Mononuclear cell (primary cell): ENCODE results near the gene LYZL2. TPM values are rescaled to one million over a fixed set of nuclear protein-coding genes. Genes with fewer than 3 reads are reported as not detected.
"Not testable (repeated sequence)": the region's sequence is repeated elsewhere in the genome, so short reads cannot be mapped to it uniquely, and the experiment has no call there.

ENCODE experiments used
- H3K27me3 ChIP-seq: 2 replicates; pipeline ENCODE4 v1.6.0; 2011; ENCODE audit warnings: low read length, control low read depth; ENCODE audit not compliant: insufficient read depth
- H3K4me1 ChIP-seq: 2 replicates; pipeline ENCODE4 v1.5.1; 2011; ENCODE audit warnings: mild to moderate bottlenecking, low read length, control low read depth; ENCODE audit not compliant: insufficient read depth
- H3K4me3 ChIP-seq: 2 replicates; pipeline ENCODE4 v1.5.1; 2011; ENCODE audit warnings: mild to moderate bottlenecking, low read length, moderate library complexity
- H3K9me3 ChIP-seq: 2 replicates; pipeline ENCODE4 v1.5.1; 2011; ENCODE audit warnings: low read depth, mild to moderate bottlenecking, control low read depth, low read length
- total RNA-seq: library from RNA; depleted of rRNA; stranded (reverse); fragments of >200 nt; gene quantifications from one replicate; pipeline ENCODE4 v1.2.3, GENCODE V29; 2012

LYZL2 gene
- total RNA-seq, 1 donor = not detected

DNA sequence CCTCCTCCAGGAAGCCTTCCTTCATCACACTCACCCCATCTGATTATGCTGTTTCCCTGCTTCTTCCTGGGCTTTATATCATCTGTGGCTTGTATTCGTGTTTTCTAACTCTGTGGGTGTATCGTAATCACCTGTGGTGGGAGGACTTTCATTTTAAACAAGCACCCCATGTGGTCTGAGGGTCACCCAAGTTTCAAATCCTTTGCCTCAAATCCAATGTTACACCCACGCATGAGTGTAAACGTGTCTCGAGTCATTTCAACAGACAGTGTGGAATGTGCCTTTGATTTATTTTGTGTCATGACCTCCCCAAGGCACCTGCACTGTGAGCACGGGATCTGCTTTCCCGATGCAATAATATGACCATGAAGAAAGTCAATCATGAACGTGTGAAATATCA lies 17.5 kb upstream of the LYZL2 start:
- H3K27me3 ChIP-seq = peaks cover 8% of the 10 kb centered on the region
- H3K4me1 ChIP-seq = no peaks in the 10 kb centered on the region
- H3K4me3 ChIP-seq = no peak overlapping the region
- no peaks in the 10 kb centered on the region for H3K9me3 ChIP-seq

DNA sequence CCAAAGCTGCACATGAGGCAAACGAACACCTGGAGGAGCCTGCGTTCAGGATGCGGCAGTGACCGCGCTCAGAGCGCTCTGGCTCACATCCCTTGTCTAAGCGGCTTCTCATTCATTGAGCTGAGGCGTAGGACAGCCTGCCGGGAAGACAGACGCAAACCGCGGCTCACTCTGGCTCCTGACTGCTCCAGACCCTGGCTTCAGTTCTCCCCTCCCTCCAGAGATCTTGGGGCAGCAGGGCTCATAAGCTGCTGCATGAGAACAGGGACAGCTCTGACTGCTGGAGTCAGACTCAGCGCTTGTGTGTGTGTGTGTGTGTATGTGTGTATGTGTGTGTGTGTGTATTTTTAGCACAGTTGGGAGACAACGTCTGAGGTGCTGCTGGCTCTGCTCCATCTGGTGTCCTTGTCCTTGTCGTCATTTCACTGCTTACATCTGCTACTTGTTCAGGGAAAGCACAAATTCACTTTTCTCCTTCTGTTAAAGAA lies 15.8 kb upstream of the LYZL2 start:
- Histone ChIP-seq H3K9me3 (no peaks in the 10 kb centered on the region), H3K4me1 (no peaks in the 10 kb centered on the region), H3K4me3 (no peak overlapping the region), H3K27me3 (peaks cover 8% of the 10 kb centered on the region)

DNA sequence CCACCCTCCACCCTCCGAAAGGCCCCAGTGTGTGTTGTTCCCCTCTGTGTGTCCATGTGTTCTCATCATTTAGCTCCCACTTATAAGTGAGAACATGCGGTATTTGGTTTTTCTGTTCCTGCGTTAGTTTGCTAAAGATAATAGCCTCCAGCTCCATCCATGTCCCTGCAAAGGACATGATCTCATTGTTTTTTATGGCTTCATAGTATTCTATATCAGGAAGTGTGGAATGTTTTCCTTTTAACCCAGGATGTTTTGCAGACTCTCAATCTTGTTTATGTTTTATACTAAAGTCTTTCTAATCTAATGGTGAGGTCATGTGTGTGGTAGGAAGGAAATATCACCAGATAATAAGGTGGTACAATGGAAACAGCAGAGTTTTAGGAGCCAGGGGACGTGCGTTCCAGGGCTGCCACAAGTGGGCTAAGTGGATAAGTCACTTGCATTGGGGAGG lies 14.9 kb upstream of the LYZL2 start:
- H3K27me3 ChIP-seq, H3K9me3 ChIP-seq, H3K4me1 ChIP-seq, H3K4me3 ChIP-seq: not testable (repeated sequence)

DNA sequence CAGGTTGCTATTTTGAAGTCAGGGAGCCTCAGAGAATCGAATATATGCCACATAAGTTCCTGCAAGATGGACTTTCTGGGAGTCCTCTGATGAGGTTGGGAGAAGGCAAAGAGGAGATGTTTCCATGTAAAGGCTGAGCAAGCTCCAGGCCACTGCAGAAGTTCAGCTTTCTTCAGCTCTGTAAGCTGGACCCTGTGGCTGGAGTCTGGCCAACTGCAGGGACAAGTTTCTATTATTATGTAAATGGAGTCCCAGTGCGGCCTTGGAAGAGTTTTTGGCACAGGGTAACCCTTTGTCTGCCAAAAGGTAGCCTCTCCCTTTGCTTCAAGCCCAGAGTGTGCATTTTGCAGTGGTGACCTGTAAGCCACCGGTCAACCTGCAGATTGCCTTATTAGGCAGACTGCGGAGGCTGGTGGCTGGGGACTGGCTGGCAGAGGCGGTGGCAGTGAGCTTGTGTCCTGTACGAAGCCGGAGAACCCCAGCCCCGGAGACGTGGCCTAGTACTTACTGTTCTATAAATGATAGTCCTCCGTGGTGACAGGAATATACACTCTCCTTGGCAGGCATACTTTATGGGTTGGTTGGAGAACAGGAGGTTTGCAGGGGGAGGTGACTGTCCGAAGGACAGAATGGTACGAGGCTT lies 14.1 kb upstream of the LYZL2 start:
- H3K4me3 ChIP-seq, H3K27me3 ChIP-seq, H3K4me1 ChIP-seq, H3K9me3 ChIP-seq: not testable (repeated sequence)

DNA sequence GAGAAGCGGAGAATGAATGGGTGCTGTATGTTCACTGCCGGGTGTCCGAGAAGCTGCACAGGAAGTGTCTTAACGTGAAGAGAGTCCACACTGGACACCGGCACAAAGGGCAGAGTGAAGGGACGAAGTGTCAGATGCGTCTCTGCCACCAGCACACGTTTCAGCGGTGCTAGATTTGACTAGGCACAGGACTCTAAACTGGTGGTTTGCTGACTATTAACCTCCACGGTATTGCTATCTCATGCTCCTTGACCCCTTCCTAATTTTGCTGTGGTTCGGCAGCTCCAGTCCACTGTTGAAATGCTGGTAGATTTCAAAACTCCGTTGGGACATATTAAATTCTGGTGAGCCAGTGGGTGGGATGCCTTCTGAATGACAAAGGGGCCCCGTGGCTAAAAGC lies 13.3 kb upstream of the LYZL2 start:
- H3K4me3 ChIP-seq, H3K27me3 ChIP-seq, H3K9me3 ChIP-seq, H3K4me1 ChIP-seq: not testable (repeated sequence)

DNA sequence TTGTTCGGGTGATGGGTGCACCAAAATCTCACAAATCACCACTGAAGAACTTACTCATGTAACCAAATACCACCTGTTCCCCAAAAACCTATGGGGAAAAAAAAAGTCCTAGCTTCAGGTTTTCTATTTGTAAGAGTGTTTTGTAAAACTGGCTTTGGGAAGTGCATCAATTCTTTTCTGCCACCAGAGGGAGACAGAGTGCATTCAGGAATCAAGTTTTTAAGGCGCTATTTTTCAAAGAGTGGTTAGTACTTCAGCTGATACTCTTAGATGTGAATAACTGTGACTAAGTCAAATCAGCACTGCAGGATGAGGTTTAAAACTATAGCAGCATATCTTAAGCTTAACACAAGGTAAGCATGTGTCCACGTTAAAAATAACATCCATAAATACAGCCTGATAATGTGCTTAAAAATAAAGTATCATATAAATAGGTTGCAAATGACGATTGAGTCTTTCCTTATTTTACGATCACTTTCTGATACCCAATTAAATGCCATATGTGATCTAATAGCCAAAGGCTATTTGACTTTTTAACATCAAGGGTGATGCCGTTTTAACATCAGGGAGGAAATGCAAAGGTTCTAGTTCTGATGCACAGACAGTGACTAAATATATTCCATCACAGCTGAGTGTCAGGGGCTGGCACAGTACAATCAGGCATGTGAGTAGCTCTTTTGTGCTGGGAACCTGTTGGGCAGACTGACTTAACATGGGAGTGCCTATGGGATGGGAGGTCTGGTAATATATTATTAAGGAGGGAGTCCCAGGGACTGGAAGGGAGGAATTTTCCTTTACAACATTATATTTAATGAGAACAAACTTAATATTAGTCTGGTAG lies 10.6 kb upstream of the LYZL2 start:
- Histone ChIP-seq H3K4me3 (no peak overlapping the region), H3K4me1 (no peaks in the 10 kb centered on the region), H3K27me3 (peaks cover 7% of the 10 kb centered on the region), H3K9me3 (no peaks in the 10 kb centered on the region)

DNA sequence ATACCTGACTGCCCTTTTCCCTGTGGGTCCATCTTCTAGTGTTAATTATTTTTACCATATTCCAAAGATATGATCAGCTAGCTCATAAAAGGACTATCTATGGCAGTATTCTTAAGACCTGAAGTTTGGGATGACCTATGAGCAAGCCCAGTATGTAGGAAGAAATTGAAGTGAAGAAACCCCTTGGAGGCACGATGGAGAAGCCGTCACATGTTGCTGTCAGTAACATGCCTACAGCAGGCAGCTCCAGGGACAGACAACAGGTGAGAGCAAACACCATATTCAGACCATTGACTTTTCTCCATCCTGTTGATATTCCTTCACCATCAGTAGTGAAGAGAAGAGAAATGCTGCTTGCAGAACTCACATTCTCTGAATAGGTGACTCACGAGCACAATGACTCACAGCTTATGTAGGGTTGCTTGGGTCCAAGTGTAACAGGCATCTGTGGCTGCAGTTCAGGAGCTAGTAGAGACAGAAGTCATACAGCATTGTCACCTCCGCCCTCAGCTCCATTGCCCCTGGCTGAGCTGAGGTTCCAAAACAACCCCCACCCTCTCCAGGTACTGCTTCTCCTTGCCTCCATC lies 8.4 kb upstream of the LYZL2 start:
- H3K4me1 ChIP-seq = no peaks in the 10 kb centered on the region
- H3K27me3 ChIP-seq = peaks cover 2% of the 10 kb centered on the region
- no peak overlapping the region for H3K4me3 ChIP-seq
- no peaks in the 10 kb centered on the region for H3K9me3 ChIP-seq

DNA sequence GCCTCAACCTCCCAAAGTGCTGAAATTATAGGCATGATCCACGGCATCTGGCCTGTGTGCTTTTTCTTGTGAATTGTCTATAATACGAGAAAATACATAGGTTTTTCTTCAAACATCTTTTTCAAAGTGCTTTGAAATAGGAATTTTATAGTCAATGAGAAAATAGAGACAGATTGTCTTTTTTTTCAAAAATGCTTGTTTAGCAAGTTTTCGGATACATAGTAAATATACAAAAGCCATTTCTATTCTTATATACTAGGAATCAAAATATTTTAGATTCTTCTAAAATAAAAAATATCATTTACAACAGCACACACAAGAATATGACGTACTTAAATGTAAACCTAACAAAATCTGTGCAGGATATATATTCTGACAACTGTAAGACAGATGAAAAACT lies 1.6 kb upstream of the LYZL2 start:
- Histone ChIP-seq H3K4me1 (no peaks in the 10 kb centered on the region), H3K4me3 (no peak overlapping the region), H3K9me3 (no peaks in the 10 kb centered on the region), H3K27me3 (peaks cover 5% of the 10 kb centered on the region)

DNA sequence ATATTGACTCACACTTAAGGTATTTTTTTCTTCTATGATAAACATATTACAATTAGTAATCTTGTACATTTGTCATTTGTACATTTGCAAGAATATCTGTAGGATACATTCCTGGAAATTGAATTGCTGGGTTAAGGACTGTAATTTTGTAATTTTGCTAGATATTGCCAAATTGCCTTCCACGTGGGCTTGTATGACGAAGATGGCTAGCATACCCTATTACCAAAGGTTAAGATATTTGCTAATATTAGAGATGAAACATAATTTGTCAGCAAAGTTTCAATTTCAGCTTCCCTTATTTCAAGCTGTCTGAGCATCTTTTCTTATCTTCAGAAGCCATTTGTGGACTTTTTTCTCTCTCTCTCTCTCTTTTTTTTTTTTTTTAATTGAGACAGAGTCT lies 1.0 kb upstream of the LYZL2 start:
- H3K4me1 ChIP-seq = no peaks in the 10 kb centered on the region
- H3K27me3 ChIP-seq = peaks cover 3% of the 10 kb centered on the region
- H3K9me3 ChIP-seq = no peaks in the 10 kb centered on the region
- no peak overlapping the region for H3K4me3 ChIP-seq

DNA sequence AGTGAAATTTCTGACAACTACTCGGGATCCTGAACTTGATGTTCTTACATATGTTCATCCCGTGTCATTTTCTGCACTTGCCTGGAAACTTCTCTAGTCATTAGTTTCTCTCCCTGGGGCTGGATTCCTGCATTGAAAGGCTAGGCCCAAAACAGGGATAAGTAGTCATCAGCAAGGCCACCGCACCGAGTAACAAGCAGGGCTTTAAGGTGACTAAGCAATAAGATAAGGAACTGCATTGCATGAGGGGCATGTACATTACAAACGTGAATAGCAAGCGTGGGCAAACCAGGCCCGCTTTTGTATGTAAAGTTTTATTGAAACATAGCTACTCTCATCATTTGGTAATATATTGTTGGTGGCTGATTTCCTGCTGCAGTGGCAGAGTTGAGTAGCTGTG lies 977 bp downstream of the LYZL2 start:
- not testable (repeated sequence) for H3K4me3 ChIP-seq, H3K27me3 ChIP-seq, H3K9me3 ChIP-seq, H3K4me1 ChIP-seq

DNA sequence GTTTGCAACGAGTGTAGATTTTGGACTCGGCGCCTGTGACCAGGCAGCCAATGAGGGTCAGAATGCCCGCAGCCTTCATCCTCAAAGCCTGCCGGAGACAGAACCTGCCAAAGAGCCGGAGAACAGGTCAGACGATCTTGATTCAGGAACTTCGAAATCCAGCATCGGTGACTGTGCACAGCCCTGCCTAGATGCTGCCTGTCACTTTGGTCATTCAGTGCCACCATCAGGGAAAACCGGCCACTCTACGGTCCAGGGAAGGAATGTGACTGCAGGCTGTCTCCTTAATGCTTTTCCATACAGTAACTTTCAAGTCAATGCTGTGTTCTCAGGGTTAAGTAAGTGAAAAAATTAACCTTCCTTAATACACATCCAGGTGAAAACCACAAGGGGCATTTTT lies 2.7 kb downstream of the LYZL2 start:
- H3K4me1 ChIP-seq, H3K9me3 ChIP-seq, H3K4me3 ChIP-seq, H3K27me3 ChIP-seq: not testable (repeated sequence)

DNA sequence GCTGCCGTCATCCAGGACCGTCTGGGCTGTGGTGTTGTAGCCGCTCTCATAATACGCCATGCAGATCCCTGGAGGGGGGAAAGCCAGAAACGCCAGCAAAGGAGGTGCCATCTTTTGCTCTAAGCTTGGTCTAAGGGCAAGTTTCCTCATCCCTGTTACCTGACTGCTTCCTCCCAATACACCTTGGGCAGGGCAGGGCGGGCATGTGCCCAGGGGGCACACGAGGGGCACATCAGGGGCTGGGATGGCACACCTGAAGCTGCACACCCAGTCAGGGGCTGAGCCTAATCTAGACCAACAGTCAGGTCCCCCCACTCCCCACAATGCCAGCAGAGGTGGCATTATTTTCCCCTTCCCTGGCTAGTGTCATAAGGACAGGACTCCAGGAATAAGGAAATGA lies 3.4 kb downstream of the LYZL2 start:
- H3K27me3 ChIP-seq, H3K4me1 ChIP-seq, H3K9me3 ChIP-seq, H3K4me3 ChIP-seq: not testable (repeated sequence)

DNA sequence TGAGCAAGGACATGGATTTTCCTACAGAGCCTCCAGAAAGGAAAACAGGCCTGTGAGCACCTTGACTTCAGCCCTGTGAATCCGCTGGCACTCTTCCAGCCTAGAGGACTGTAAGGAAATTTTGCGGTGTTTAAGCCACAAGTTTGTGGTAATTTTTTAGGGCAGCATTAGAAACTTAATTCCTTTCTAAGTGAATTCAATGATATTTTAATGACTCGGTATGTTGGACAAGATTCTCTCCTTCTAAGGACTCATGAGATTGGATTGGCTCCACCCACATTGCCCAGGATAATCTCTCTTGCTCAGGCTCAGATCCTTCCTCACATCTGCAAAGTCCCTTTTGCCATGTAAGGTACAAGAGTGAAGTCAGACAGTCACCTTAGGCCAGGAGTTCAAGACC lies 4.5 kb downstream of the LYZL2 start:
- no peaks in the 10 kb centered on the region for H3K9me3 ChIP-seq
- H3K27me3 ChIP-seq = no peaks in the 10 kb centered on the region
- H3K4me3 ChIP-seq = no peak overlapping the region
- no peaks in the 10 kb centered on the region for H3K4me1 ChIP-seq

DNA sequence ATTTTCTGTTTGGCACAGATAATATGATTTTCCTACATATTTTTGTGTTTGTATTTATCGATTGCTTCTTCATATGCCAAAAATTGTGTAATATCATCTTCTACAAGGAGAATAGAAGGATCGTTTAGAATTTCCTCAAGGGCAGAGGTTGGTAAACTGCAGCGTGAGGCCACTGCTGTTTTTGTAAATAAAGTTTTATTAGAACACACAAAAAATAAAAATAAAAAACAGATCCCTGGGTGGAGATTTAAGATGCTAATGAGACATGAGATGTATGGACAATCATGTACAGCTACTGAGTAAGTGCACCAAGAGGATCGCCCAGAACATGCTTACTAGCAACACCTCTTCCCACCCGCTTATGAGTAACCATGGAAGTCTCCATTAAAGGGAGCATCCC lies 9.6 kb downstream of the LYZL2 start:
- peaks cover 2% of the 10 kb centered on the region for H3K27me3 ChIP-seq
- no peaks in the 10 kb centered on the region for H3K4me1 ChIP-seq
- no peak overlapping the region for H3K4me3 ChIP-seq
- no peaks in the 10 kb centered on the region for H3K9me3 ChIP-seq

DNA sequence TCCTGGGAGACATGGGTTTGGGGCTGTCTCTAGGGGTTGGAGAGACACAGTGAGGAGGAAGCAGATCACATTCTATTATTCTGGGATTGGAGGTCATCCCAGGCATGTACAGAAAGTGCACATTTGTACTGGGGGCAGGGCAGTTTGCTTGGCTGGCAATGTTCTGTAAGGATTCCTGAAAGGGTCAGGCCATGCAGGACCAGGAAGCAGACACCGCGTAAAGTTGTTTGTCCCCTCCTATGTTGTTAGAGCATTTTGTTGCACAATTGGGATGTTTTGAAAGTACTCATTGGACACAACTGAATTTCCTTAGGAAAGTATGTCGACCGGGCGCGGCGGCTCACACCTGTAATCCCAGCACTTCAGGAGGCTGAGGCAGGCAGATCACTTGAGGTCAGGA lies 12.5 kb downstream of the LYZL2 start:
- H3K4me3 ChIP-seq = no peak overlapping the region
- H3K9me3 ChIP-seq = no peaks in the 10 kb centered on the region
- H3K4me1 ChIP-seq = no peaks in the 10 kb centered on the region
- H3K27me3 ChIP-seq = peaks cover 2% of the 10 kb centered on the region

DNA sequence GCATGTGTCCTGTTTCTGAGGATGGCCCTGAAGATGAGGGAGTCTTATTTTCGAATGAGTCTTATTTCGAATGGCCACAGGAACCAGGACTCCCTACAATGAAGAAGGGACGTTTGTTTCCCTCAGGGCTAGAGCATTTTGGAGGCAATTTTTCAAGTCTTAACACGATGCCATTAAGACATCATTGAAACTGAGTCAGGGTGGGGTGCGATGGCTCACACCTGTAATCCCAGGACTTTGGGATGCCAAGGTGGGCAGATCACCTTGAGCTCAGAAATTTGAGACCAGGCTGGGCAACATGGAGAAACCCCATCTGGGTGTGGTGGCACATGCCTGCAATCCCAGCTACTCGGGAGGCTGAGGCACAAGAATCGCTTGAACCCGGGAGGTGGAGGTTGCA lies 18.5 kb downstream of the LYZL2 start:
- not testable (repeated sequence) for H3K4me3 ChIP-seq, H3K9me3 ChIP-seq

More for the DNA sequence above, 18.5 kb downstream of the LYZL2 start:
- not testable (repeated sequence) for H3K27me3 ChIP-seq, H3K4me1 ChIP-seq
